Amniotic stem cell (primary cell): Measurements from ENCODE around the gene SRGAP1.
"Not testable (repeated sequence)": the region's sequence is repeated elsewhere in the genome, so short reads cannot be mapped to it uniquely, and the experiment has no call there.

Experiments used
- DNase-seq: peaks from one replicate; lab custom pipeline; 2025; lab: John Stamatoyannopoulos, UW

The SRGAP1 gene

DNA sequence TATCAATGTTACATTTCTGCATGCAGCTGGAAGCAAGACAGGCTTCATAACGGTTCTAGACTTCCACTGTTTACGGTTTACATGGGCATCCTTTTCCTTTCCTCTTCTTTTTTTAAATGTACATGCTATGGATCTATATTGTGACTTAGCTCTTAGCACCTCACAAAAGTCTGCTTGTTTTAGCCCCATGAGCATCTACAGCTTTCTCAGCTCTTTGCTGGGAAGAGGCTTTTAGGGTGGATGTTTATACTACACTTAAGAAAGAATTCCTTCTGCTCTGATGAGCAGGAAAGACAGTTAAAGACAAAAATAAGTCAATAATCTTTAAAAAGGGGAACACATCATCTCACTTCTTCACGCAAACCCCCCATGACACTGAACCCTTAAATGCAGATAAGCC is 326.2 kb downstream of the SRGAP1 start:
- no peak for DNase-seq

DNA sequence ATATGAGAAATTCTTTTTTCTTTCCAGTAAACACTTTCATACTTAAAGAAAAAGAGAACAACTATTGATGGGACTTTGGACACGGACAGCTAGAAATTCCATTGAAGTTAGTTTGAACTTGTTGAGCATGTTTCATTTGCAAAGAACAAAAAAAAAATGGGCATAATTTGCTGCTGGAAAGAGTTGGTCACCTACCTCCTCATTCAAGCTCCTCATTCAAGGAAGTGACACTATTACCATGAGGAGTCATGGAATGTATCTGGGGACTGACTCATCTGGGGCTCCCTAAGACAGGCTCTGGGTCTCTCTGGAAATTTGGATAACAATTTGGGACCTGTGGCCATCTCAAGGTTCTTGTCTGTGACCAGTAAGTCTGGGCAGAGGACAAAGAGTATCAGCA is 327.2 kb downstream of the SRGAP1 start:
- DNase-seq: peak; percentile 25

DNA sequence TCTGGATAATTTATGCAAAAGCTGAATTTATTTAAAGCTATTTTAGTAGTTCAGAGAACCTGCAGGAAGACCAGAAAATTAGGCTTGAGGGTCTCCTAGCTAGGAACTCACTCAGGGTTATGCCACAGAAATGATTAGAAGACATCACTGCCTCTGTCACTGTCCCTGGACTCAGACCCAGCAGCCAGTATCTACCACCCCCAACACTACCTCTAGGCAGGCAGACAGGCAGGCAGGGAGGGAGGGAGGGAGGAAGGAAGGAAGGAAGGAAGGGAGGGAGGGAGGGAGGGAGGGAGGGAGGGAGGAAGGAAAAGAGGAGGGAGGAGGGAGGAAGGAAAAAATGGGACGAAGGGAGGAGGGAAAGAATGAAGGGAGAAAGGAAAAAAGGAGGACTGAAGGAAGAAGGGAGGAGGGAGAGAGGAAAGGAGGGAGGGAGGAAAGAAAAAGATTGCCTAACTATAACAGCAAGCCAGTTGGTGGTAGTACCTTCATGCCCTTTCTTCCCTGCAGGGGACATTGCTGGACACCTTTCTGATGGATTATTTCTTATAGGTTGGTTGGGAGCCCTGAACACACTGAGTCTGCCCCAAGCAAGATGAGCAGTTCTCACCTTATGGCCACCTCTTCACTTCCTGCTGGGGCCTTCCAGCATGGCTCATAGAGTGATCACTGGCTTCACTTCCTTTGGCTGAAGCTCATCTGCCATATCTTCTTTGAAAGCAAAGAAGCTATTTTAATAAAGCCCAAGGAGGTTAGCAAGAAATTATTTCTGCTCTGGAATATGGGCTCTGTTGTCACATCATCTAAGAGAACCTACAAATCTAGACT is 327.9 kb downstream of the SRGAP1 start:
- no peak for DNase-seq

DNA sequence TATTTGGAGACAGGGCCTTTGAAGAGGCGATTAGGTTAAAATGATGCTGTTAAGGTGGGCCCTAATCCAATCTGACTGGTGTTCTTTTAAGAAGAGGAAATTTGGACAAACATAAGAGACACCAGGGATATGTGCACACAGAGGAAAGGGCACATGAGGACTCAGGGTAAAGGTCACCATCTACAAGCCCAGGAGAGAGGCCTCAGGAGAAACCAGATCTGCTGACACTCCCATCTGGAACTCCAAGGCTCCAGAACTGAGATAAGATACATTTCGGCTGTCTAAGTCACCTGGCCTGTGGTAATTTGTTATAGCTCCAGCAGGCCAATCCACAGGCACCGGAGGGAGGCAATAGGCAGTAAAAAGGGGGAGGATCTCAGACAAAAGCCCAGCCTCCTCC is 329.0 kb downstream of the SRGAP1 start:
- DNase-seq: no peak

DNA sequence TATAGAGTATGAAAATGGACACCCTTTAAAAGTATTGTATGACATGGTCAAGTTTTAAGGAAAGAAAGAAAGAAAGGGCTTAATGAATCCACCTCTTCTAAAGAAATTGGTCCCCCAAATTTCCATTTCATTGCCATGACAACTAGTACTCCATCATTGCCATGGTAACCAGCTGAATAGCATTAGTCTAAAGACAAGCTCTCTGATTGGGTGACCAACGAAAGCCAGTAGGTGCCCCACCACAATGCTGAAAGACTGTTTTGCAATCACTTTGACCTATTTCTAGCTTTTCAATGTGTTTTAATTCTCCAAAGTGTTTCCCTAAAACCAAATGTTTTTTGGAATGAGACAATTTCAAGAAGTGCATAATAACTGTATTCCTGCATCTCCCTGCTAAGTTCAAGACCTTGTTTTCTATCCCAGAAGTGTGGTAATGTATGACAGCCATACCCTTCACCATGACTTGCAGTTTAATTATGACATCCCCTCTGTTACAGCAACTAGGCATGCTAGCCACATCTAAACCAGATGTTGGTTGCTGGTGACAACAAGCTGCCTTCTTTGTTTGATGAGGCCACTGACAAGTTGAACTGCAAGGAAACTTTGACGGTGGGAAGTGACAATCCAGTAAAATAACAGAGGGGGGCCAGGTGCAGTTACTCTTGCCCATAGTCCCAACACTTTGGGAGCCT is 330.9 kb downstream of the SRGAP1 start:
- DNase-seq: no peak

DNA sequence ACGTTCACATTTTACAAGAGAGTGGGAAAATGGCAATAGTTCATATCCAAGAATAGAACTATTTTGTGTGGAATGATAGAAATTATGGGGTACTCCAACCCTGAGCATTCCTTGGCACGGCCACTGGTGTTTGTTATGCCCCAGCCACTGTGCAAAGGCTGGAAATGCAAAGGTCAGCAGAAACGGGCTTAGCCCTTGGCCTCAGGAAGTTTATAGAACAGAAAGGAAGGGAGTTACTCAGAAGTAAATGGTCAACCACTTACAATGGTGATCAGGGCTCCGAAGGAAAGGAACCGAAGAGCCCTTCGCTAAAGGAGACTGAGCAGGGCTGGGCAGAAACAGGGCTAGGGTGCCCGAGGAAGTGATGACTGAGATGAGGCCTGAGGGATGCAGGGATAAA is 332.5 kb downstream of the SRGAP1 start:
- DNase-seq: no peak

DNA sequence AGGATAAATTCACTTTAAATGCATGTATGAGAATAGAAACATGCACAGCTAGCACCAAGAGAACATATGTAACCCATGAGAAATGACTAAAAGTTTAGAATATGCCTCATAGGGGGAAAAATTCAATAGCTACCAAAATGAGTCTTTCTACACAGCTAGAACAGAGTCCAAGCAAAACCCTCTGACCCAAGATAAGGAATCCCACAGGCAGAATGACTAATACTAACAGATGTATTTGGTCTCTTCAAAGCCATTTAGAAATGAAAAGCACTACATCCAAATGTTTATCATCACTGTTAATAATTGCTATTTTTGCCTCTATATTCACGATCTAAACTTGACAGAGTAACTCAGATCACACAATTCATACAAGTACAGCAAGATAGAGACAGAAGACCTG is 333.6 kb downstream of the SRGAP1 start:
- peak; percentile 15 for DNase-seq

DNA sequence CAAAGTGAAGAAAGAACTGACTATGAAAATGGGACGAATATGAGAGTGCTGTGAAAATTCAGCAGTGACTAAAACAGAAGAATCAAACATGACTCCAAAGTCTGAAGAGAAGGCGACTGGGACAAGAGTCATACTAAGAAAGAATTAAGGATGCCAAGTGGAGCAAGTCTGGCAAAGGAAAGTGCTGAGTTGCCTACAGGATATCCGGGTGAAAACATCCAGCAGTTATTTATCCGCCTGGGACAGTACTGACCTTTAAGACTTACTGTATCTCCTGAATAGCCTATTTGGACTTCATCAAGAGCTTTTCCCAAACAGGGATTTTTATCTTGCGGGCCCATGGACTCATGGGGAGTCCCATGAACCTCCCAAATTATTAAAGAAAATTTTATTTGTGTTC is 336.5 kb downstream of the SRGAP1 start:
- peak; percentile 20 for DNase-seq

DNA sequence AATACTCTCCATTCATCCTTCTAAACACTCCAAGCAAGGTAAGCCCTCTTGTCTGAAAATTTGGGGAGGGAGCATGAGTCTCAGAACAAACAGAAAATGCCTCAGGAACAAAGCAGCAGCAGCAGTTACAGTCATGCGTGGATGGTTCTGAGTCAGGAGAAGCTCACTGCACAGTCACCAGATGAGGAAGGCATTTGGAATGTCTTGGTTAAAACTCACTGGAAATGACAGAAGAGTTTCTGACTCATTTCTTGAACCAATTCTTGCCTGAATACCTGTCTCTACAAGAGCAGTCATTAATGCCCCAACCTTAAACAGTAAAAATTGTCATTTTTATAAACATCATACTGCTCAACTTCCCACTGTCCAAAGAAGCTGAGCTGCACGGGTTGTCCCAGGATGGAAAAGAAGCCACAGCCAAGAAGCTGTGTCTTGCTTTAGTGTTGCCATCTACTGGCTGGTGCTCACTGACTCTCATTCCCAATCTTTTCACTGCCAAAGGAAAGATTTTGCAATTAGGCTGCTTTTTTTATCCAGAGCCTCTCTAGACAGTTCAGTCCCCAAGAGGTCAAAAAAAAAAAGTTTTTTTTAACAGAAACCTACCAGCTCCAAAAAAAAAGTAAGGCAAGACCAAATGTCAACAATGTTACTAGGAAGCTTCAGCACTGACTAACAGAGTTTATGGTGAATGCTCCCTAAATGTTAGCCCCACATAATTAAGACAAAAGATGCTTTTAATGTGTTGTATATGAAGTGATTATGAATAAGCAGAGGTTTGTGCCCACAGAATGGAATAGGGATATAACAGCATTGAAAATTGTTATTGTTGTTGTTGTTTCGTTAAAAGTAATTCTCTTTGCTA is 337.2 kb downstream of the SRGAP1 start:
- DNase-seq: peak; percentile 87

DNA sequence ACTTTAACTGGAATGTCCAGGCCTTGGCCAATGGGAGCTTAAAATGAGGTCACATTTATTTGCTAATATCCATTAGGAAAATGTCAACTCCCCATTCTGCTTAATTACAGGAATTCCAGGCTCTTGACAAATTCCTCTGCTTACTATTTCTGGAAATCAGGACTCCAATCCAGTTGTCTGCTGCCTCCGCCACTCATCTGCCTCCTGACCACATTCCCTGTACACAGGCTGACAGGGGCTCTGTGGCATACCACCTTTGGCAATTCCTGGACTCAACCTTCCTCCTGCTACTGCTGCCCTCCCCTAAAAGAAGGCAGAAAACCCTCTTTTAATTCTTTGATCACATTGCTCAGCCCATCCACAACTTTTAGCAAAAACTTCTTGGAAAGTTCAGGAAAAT is 339.7 kb downstream of the SRGAP1 start:
- no peak for DNase-seq

DNA sequence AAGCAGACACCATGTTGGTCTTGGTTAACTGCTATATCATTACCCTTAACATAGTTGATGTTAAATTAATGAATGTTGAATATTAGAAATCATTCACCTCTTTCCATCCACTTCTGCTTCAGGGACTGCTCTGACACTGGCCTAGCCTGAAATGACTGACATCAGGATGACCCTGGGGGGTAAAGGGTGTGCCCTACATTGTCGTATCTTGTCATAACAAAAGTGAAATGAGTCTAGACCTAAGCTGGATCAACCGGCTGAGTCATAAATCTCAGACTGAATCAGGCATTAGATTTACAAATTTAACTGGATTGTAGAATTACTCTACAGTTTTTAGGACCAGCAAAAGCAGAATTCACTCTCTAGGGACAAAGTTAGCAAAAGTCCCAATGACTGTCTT is 342.3 kb downstream of the SRGAP1 start:
- no peak for DNase-seq

DNA sequence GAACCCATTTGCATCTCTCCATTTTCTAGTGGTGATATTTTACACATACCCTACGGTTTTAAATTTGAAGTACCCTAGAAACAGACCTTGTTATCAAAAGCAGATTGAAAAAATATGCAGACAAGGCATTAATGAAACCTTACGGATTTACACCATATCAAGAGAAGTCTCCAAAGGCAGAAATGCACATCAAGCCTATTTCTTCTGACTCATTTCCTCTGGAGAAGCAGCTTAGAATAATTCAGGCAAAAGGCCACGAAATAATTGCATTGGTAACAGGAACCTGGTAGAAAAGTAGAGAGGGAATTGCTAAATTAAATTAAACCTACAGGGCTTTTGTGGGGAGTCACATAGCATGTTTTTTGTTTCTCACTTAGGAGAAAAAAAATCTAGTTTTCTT is 342.9 kb downstream of the SRGAP1 start:
- peak; percentile 44 for DNase-seq

DNA sequence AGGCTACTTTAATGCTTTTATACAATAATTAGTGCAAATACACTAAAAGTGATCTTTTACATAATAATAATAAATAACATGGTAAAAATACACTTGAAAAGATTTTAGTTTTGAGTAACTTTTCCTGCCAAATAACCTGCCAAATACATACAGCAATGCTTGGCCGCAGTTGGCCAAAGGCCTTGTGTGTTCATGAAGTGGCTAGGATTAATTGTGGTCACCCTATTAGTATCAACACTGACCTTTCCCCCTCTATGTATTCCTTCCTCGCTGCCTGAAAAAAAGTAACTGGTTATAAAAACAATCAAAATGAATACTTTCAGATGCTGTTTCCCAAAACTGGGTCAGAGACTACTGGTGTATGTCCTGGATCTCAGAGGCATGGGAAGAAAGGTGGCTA is 343.3 kb downstream of the SRGAP1 start:
- no peak for DNase-seq

DNA sequence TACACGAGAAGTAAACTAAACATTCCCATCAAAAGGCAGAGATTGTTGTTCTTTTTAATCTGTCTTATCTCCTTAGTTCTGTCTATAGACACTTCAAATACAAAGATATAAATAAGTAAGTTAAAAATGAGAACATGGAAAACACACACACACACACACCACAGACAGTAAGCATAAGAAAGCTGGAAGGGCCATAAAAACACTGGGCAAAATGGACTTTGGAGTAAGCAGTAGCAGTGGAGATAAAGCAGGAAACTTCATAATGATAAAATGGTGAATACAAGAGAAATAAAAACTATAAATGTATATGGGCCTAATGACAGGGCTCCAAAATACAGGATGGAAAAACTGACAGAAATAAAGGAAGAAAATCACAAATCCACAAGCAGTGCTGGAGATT is 345.0 kb downstream of the SRGAP1 start:
- DNase-seq: no peak

DNA sequence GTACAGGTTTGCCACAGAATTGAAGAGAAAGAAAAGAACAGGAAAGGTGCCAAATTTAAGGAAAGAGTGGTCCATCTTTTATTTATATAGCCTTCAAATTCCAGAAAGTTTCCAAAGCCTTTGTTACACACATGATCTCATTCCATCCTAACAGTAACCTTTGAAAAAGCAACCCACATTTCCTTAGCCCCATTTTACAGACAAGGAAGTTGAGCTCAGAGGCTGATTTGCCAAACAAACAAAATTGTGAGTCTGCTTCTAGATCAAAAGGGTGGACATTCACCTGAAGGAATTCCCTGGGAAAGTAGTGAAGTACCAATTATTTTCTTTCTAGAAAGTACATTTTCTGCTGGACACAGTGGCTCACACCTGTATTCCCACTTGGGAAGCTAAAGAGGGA is 345.6 kb downstream of the SRGAP1 start:
- no peak for DNase-seq

DNA sequence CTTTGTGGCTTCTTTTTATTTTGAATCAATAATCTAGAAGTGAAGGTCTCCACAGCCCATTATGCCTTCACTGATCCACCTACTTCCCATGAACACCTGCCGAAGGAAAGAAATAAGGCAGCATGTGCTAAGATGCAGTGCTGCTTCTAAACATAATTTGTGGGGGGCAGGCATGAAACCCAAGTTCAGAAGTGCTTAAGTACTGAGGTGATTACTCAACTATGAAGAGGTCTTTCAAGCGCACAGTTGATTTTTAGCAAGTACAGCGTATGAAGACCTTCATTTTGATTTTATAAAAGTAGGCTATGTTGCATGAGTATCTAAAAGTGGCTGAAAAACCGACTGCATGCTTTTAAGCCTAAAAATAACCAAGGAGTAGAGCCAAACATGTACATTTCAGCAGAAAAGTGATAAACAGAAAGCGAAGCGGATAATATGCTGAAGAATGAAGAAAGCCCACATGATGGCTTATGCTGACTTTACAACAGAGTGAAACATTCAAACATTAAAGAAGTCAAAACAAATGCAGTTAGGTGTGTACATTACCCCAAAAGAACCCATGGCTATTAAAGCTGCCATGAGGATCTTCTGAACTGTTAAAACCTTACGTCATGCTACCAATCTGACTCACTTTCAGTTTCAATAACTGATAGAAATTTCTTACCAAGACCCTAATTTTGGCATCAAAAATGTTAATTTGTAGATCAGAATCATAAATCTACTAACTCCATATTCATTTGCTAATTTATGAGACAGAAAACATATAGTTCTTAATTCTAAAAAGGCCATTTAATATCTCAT is 348.3 kb downstream of the SRGAP1 start:
- no peak for DNase-seq

DNA sequence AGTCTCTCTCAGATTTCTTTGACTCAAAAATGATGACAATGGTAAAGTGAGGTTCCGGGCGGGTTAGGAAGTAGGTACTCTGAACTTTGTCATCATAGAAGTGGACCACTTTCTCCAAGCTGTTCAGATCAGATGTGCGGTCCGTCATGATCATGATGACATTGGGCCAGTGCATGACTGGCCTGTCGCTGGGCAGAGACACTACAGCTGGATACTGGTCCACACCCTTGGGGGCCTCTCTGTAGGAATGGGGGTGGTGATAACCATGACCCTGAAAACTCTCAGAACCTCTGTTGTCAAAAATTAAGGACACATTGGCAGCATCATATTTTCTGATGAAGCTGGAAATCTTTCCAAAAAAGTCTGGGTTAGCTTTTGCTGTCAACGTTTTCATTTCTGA is 349.4 kb downstream of the SRGAP1 start:
- DNase-seq: no peak

DNA sequence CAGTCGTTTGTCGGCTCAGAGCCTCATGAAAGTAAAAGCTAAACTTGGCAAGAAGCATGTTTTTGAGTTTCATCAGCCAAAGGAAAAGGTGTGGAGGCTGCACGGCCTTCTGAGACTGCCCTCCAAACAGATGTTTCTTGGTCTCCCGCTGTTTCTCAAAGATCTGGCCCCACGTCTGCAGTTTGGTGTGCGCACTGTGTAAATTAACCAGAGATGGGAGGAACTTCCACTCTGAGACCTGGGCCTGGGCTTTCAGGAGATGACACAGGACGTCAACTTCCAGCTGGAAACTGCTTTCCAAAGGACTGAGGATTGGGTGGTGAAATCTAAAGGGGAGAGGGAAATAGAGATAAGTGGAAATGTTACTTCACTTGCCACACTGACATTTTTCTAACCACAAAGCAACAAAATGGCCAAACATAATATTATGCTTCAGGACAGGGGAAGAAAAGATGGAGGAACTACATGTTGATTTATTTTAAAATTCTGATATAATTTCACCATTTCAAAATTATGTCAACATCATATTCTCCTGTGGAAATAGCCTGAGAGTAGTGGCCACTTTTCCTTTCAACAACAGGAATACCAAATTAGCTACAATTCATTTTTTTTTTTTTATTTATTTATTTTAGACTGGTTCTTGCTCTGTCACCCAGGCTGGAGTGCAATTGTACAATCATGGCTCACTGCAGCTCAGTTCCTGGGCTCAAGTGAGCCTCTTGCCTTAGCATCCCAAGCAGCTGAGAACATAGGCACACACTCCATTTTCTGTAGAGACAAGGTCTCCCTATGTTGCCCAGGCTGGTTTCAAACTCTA is 350.0 kb downstream of the SRGAP1 start:
- DNase-seq: no peak

DNA sequence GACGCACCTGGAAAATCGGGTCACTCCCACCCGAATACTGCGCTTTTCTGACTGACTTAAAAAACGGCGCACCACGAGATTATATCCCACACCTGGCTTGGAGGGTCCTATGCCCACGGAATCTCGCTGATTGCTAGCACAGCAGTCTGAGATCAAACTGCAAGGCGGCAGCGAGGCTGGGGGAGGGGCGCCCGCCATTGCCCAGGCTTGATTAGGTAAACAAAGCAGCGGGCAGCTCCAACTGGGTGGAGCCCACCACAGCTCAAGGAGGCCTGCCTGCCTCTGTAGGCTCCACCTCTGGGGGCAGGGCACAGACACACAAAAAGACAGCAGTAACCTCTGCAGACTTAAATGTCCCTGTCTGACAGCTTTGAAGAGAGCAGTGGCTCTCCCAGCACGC is 351.3 kb downstream of the SRGAP1 start:
- not testable (repeated sequence) for DNase-seq

DNA sequence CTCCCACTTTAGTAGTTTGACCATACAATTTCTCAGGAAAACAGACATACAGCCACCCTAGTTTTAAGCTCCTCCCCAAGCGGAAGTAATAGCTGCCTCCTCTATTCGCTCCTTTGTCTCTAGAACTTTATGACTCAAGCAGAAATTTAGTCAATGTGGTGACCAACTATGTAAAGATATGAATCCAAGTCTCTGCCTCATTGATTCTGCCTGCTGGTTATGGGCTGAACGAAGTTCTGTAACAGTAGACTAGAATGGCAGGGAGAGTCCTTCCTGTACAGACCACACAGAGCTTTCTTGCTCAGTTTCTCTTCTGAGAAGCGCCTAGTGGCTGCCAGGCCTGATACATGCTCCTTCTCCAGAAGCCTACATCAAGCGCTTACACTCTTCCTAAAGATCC is 358.5 kb downstream of the SRGAP1 start:
- no peak for DNase-seq

DNA sequence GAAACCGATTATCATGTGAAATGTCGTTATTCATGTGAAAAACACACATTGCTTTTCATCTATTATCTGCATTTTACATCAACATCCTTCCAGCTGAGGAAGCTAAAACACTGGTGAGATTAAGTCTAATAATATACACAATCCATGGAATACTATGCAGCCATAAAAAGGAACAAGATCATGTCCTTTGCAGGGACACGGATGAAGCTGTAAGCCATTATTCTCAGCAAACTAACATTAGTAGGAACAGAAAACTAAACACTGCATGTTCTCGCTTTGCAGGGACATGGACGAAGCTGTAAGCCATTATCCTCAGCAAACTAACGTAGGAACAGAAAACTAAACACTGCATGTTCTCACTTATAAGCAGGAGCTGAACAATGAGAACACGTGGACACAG is 359.3 kb downstream of the SRGAP1 start:
- DNase-seq: no peak
